NCI-H1694 (cell line): ENCODE measurements around the gene CLPTM1.
"Not testable (repeated sequence)": the region's sequence is repeated elsewhere in the genome, so short reads cannot be mapped to it uniquely, and the experiment has no call there.

Experiments
- DNase-seq: peaks from one replicate; lab custom pipeline; 2025; lab: John Stamatoyannopoulos, UW

CLPTM1 gene

DNA sequence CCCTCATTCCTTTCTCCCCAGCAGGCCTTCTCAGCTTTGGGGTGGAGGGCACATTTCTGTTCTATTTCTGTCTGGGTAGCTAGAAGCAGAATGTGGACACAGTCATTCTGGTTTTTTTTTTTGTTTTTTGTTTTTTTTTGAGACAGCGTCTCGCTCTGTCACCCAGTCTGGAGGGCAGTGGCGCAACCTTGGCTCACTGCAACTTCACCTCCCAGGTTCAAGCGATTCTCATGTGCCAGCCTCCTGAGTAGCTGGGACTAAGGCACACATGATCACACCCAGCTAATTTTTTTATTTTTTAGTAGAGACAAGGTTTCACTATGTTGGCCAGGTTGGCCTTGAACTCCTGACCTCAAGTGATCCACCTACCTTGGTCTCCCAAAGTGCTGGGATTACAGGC lies 20.3 kb downstream of the CLPTM1 start:
- DNase-seq = no peak

DNA sequence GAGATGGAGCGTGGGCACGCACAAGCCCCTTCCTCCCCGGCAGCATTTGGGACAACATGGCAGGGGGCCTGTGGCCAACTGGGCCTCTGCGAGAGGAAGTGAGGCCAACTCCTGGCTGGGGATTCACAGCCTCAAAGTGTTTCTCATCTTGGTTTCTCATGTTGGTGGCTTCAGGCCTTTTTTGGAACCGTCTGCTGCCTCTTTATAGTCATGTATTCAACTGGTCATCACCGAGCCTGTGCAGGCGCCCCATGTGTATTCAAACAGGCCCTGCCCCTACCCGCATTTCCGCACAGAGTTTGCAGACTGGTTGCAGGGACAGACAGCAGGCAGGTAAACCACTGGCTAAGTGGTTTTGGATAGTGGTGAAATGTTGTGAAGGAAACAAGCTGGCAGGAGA lies 28.8 kb downstream of the CLPTM1 start:
- no peak for DNase-seq

DNA sequence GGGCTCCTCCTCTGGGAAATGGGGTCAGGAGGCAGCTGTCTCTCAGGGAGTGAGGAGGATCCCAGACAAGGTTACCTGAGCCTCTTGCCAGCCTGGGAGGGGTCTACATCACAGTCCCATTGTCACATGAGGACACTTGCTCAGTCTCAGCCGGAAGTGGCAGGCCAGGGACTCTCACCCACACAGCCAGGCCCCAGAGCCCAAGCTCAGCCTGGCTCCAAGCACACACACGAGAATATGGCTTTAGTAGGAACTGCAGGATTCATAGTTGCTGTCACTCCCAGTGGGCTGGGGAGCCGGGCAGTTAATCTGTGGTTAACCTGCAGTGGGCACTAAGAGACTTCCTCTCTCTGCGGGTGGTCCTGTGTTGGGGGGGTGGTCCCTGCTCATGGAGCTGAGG lies 30.3 kb downstream of the CLPTM1 start:
- no peak for DNase-seq

DNA sequence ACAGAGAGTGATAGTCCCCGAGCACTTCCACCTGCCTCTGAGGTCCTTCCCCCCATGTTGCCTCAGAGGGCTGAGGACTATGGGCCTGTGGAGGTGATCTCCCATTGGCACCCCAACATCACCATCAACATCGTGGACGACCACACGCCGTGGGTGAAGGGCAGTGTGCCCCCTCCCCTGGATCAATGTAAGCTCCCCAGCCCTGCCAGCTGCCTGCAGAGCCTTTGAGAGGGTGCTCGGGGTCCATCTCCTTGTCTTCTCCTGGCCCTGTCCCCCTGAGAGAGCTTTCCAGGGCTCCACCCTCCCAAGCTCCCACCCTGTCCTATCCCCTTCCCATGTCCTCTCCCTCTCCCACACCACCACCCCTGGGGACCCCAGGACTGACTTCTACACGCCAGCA lies 31.2 kb downstream of the CLPTM1 start:
- DNase-seq = no peak

DNA sequence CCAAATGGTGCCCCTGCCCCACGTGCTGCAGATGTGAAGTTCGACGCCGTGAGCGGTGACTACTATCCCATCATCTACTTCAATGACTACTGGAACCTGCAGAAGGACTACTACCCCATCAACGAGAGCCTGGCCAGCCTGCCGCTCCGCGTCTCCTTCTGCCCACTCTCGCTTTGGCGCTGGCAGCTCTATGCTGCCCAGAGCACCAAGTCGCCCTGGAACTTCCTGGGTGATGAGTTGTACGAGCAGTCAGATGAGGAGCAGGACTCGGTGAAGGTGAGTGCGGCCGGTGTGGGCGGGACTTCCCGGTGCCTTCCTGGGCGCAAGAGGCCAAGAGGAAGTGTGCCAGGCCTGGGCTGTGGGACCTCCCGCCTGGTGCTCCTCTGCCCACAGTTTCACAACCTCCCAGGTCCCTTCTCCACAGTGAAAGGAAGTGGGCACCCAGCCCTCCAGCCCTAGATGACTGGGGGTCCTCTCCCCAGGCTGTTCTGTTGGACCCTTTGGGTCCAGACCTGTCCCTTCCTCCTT lies 32.0 kb downstream of the CLPTM1 start:
- no peak for DNase-seq

DNA sequence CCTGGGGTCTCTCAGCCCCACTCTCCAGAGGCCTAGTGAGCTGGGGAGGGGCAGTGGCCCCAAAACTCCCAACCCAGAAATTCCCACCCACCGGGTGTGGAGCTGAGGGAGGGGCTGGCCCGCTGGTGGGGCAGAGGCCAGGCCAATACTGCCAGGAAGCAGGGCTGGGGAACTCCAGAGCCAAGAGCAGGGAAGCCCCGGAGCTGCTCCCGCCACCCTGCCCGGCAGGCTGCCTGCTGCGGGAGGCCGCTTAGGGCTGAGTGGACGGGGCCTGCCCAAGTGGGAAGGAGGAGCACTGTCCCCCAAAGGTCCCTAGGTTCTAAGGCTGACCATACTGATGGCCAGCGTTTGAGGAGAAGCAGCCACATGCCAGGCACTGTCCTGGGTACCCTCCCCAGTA lies 33.1 kb downstream of the CLPTM1 start:
- no peak for DNase-seq

DNA sequence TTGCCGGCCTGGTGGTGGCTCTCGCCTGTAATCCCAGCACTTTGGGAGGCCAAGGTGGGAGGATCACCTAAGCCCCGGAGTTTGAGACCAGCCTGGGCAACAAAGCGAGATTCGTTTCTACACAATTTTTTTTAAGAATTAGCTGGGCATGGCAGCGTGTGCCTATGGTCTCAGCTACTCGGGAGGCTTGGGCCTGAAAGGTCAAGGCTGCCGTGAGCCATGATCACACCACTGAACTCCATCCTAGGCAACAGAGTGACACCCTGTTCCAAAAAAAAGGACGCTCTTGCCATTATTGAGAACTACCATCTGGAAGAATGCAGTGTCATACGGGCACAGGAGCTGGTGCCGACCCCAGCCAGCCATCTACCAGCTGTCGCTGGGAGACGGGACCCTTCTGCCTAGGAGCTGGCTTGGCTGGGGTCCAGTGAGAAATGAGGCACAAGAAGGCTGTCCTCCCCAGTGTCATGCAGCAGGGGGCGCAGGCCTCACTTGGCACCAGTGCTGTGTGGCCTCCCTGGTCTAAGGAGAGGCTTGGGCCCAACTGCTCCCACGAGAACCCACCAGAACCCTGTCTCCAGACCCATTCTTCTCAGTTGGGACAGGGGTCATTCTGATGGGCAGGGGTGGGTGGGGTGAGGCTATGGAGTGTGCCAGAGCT lies 33.8 kb downstream of the CLPTM1 start:
- peak; percentile 97 for DNase-seq

DNA sequence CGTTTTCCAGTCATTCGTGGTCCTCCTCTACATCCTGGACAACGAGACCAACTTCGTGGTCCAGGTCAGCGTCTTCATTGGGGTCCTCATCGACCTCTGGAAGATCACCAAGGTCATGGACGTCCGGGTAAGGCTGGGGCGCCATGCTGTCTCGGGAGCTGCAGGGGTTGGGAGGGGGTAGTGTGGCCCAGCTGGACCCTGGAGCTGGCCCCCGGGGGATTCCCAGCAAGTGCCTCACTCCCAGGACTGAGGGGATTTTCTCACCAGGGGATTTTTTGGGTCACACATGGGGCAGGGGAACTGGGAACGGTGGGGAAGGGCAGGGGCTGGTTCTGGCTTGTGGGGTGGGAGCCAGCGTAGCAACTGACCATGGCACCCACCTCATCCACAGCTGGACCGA lies 35.3 kb downstream of the CLPTM1 start:
- DNase-seq = no peak

DNA sequence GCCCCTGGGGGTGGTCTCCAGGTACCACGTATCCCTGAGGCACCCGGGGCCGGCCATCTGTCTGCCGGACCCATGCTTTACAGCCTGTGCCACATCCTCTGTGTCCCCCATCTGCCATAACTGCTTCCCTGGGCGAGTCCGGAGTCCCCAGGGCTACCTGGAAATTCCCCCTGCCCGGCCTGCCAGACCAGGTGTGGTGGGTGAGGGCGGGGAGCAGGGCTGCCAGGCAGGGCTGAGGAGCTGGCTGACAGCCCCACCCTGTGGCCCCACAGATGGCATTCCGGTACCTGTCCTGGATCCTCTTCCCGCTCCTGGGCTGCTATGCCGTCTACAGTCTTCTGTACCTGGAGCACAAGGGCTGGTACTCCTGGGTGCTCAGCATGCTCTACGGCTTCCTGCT lies 35.8 kb downstream of the CLPTM1 start:
- no peak for DNase-seq

DNA sequence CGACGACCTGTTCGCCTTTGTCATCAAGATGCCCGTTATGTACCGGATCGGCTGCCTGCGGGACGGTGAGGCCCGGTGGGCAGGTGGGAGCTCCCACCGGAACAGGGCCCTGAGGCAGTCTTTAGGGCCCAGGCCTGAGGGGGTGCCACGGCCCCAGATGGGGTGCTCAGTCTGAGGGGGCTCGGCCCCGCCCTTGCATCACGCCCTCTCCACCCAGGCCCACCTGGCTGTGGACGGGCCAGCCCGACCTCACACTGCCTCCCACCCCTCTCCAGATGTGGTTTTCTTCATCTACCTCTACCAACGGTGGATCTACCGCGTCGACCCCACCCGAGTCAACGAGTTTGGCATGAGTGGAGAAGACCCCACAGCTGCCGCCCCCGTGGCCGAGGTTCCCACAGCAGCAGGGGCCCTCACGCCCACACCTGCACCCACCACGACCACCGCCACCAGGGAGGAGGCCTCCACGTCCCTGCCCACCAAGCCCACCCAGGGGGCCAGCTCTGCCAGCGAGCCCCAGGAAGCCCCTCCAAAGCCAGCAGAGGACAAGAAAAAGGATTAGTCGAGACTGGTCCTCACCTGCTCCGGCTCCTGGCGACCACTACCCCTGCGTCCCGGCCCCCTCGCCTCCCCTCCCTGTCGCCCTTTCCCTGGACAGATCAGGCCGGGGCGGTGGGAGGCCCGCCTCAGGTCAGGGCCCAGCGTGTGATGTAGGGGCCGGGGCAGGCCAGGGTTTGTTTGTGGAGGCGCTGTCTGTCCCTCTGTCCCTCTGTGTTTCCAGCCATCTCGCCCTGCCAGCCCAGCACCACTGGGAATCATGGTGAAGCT lies 37.4 kb downstream of the CLPTM1 start:
- no peak for DNase-seq

DNA sequence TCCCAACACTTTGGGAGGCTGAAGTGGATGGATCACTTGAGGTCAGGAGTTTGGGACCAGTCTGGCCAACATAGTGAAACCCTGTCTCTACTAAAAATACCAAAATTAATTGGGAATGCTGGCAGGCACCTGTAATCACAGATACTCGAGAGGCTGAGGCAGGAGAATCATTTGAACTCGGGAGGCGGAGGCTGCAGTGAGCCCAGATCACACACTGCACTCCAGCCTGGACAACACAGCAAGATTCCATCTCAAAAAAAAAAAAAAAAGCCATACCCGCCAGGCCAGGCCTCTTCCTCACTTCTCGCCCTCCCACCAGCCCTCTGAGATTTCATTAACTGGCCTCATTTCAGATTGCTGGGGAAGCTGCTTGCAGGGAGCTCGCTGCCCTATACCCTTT lies 38.3 kb downstream of the CLPTM1 start:
- DNase-seq = no peak

DNA sequence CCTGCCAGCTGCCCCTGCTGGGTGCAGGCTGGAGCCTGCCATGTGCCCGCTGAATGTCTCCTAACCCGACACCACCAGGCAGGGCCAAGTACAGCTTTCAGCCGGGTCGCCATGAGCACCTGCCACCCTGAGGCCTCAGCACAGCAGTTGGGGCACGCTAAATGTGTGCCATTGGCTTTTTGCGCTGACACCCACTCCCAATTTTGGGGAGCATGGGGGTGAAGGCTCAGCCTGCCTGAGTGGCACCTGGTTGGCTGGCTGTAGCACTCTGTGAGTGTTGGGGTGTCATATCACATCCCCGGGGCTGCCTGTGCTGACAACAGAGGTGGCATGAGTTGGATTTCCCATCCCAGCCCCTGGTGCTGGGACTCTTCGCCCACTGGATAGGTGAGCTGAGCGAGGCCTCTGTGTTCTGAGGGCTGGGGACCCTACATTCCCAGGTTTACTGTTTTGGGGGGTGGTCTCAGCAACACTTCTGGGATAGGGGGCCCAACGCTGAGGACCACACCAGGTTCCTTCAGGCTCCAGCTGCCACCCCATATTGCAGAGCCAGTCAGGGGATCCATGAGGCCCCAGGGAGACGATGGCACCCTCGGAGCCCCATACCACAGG lies 38.9 kb downstream of the CLPTM1 start:
- DNase-seq = no peak

DNA sequence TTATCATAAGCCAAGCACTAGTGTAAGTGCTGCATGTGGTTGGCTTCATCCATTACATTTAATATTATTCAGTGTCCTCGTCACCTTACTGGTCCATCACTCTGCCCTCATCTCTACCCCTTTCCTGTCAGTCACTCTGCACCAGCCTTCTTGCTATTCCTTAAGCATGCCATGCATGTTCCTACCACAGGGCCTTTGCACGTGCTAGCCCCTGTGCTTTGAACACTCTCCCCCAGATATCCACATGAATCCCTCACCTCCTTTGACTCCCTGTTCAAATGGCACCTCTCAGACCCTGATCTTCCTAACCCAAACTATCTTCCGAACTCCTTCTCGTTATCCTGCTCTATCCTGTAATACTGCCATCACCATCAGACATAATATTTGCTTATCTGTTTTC lies 42.8 kb downstream of the CLPTM1 start:
- DNase-seq = no peak

DNA sequence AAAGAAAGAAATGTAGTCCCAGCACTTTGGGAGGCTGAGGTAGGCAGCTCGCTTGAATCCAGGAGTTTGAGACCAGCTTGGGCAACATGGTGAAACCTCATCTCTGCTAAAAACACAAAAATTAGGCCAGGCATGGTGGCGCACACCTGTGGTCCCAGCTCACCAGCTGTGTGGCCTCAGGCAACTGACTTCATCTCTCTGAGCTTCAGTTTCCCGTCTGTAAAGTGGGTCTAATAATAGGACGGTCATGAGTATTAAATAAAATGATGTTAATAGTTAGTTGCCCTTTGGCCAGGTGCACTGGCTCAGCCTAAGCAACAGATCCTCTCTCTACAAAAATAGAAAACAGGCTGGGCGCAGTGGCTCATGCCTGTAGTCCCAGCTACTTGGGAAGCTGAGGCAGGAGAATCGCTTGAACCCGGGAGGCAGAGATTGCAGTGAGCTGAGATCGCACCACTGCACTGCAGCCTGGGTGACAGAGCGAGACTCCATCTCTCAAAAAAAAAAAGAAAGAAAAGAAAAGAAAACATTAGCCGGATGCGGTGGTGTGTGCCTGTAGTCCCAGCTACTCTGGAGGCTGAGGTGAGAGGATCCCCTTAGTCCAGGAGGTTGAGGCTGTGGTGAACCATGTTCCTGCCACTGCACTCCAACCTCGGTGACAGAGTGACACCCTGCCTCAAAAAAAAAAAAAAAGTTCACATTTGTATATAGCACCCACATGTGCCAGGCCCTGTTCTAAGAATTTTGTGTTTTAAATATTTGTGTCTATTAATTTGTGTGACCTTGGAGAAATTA lies 44.1 kb downstream of the CLPTM1 start:
- DNase-seq = not testable (repeated sequence)

DNA sequence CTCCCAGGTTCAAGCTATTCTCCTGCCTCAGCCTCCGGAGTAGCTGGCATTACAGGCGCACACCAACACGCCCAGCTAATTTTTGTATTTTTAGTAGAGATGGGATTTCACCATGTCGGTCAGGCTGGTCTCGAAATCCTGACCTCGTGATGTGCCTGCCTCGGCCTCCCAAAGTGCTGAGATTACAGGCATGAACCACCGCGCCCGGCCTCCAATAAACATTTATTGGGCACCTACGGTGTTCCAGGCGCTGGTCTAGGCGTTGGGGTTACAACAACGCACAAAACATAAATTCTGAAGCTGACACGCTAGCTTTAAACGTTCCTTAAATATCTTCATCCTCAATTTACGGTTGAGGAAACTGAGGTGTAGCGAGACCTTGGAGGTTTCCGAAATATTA lies 45.5 kb downstream of the CLPTM1 start:
- not testable (repeated sequence) for DNase-seq

DNA sequence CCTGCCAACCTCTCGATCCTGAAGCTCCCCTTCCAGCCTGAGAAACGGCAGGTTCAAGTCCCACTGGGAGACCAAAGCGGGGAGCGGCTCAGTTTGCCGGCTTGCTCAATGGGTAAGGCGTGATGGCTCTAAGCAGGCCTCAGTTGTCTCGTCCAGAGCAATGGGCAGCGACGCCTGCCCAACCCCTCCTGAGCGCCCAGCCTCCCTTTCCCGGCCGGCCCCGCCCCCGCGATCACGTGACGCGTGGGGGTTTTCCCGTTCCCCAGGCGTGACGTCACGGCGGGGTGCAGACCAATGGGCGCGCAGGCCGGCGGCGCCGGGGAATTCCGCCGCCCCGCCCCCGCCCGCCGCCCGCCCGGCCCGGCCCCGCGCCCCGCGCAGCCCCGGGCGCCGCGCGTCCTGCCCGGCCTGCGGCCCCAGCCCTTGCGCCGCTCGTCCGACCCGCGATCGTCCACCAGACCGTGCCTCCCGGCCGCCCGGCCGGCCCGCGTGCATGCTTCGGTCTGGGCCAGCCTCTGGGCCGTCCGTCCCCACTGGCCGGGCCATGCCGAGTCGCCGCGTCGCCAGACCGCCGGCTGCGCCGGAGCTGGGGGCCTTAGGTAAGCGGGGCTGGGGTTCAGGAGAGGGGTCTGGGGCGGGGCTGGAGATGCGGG lies 46.0 kb downstream of the CLPTM1 start, which contains the start of gene RELB:
Gene RELB, plus strand, starts transcription at position 378 of the 653 bp plus-strand sequence. Its CDS starts 116 bp downstream, at position 494.
- DNase-seq = peak; percentile 64

DNA sequence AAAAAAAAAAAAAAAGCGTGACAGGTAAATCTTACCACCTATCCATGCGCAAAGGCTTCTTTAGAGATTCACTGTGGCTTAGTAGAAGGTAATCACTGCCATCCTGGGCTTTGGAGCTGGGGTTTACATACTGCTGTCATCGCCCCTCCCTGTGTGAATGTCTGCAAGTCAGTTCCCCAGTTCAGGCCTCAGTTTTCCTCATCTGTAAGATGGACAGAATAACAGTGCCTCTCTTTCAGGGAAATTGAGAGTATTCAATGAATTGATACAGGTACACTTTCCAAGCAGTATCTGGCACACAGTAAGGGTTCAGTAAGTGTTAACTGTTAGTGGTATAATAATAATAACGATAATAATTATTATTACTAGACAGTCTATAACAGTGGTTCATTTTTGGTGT lies 48.3 kb downstream of the CLPTM1 start:
- DNase-seq = no peak

DNA sequence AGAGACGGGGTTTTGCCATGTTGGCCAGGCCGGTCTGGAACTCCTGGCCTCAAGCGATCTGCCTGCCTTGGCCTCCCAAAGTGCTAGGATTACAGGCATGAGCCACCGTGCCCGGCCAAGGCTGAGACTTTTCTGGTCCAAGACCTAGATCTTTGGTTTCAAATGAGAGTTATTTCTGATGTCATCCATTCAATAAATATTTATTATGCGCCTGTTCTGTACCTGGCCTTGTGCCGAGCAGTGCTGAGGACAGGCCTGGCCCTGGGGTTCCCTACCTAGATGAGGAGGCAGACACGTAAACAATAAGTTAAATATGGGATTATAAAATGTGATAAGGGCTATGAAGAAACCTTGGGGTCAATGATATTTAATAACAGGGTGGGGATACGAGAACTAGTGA lies 50.6 kb downstream of the CLPTM1 start:
- no peak for DNase-seq

DNA sequence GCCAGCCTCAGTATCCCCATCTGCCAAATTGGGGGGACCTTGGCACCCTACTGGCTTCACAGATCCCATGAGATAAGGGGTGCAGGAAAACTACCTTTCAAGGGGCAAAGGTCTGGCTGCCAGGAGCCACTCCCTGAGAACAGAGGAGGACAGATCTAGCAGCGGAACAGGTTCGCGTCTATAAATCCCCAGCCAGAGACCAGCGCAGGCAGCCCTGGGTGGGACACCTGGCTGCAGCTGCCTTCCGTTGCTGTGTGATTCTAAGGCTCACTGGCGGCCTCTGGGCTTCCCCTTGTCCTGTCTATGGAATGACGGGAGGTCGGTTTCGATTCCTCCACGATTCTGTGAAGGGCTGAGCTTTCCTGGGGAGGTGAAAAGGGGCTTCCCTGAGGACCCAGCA lies 53.4 kb downstream of the CLPTM1 start:
- DNase-seq = no peak

DNA sequence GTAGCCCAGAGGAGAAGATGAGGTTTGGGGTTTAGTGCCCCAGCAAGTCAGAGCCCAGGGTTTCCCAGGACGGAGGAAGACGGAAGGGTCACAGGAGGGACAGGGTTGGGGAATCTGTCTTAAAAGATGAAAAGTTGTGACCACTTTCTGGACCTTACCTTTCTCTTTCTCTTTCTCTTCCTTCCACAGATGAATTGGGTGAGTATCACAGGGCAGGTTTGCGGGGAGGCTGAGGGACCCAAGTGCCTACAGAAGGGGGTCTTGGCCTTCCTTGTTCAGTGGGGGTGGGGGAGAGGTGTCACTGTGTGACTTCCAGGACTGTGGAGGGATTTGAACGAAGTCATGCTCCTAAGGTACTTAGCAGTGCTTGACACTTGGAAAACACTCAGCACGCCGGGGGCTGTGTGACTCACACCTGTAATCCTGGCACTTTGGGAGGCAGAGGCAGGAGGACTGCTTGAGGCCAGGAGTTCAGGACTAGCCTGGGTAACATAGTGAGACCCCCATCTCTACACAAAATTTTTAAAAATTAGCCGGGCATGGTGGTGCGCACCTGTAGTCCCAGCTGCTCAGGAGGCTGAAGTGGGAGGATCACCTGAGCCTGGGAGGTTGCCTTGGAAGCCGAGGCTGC lies 54.6 kb downstream of the CLPTM1 start:
- DNase-seq = no peak

DNA sequence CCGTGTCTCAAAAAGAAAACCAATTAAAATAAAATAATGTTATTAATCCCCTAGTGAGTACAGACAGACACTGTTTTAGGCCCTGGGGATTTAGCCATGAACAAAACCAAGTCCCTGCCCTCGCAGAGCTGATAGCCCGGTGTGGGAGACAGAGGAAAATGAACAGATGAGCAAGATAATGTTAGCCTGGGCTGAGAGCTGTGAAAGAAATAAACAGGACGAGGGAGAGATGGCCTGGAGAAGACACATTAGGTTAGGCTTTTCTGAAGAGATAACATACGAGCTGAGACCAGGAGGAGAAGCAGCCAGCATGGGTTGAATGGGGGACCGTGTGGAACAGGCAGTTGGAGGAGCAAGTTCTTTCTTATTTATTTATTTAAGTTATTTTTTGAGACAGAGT lies 55.1 kb downstream of the CLPTM1 start:
- no peak for DNase-seq
